Kidney (tissue), 14 donors: ENCODE data around the gene DSTN. TPM values are rescaled to one million over a fixed set of nuclear protein-coding genes. Genes with fewer than 3 reads are reported as not detected.
A peak's percentile ranks its signal among the peaks of the same experiment; 100 is the strongest.

ENCODE experiments used
- DNase-seq, 5 donors: peaks; one replicate each; pipeline ENCODE4 v3.0.0-alpha.2; 2013 to 2020
- FAIRE-seq: peaks from 2 replicates; lab custom pipeline; 2012; peaks lifted over from hg19 to GRCh38; lab: Jason Lieb, UNC
- H3K27ac ChIP-seq, 2 donors: one replicate each; pipeline ENCODE4 v1.7.0; 2013; ENCODE audit warnings: low read depth in 2 of 2, low read length in 2 of 2, inconsistent platforms in 1 of 2
- H3K27me3 ChIP-seq: one replicate; pipeline ENCODE4 v1.7.1; 2013; ENCODE audit warnings: low read length, inconsistent platforms; ENCODE audit not compliant: control insufficient read depth, insufficient read depth
- H3K36me3 ChIP-seq, 3 donors: one replicate each; pipeline versions ENCODE4 v1.7.0 to v1.7.1; 2013; ENCODE audit warnings: low read length in 3 of 3, control low read depth in 1 of 3, inconsistent platforms in 1 of 3; ENCODE audit not compliant: insufficient read depth in 3 of 3, control insufficient read depth in 2 of 3
- H3K4me1 ChIP-seq, 3 donors: one replicate each; pipeline versions ENCODE4 v1.7.0 to v1.7.1; 2013; ENCODE audit warnings: low read length in 3 of 3, inconsistent platforms in 1 of 3, low read depth in 1 of 3; ENCODE audit not compliant: control insufficient read depth in 2 of 3, insufficient read depth in 2 of 3
- H3K4me3 ChIP-seq, 3 donors: one replicate each; pipeline versions ENCODE4 v1.7.0 to v1.8.1; 2013; ENCODE audit warnings: low read length in 3 of 3, control low read depth in 1 of 3, inconsistent platforms in 1 of 3
- H3K9ac ChIP-seq, 3 donors: one replicate each; pipeline versions ENCODE4 v1.7.0 to v1.7.1; 2013; ENCODE audit warnings: low read length in 3 of 3, control low read depth in 1 of 3, inconsistent platforms in 1 of 3
- H3K9me3 ChIP-seq, 3 donors: one replicate each; pipeline versions ENCODE4 v1.7.0 to v1.7.1; 2013; ENCODE audit warnings: low read length in 3 of 3, control low read depth in 1 of 3, inconsistent platforms in 1 of 3; ENCODE audit not compliant: control insufficient read depth in 2 of 3, insufficient read depth in 1 of 3
- intact Hi-C: fragments of 100-400 bp; cut with DNase I; formaldehyde crosslinking; loops from one replicate; pipeline ENCODE4 v1.11.1; 2022
- polyA plus RNA-seq: library from polyadenylated mRNA; stranded (reverse); fragments of 350-450 nt; fragmentation: Illumina TruSeq; extraction: RNeasy Lipid Tissue Mini Kit (QIAGEN cat#74804); gene quantifications from one replicate; pipeline ENCODE4 v1.2.3, GENCODE V29; 2014; ENCODE audit warnings: low read depth, low replicate concordance; ENCODE audit not compliant: insufficient read depth
- total RNA-seq: library from RNA; stranded (reverse); fragmentation: NEBNext Ultra II Directional; extraction: Animal tissue kit (Norgen Biotek cat#: 25700); gene quantifications from one replicate; pipeline ENCODE4 v1.2.1, GENCODE V29; 2021
- TF ChIP-seq, protein P1 (sequence below): IDR thresholded peaks from 3 replicates; pipeline ENCODE4 v1.5.1; 2012; ENCODE audit warnings: mild to moderate bottlenecking, moderate library complexity, borderline replicate concordance; ENCODE audit not compliant: insufficient read depth; ENCODE audit errors: extremely low read depth
- donor health status: control.
- donor health status: control.
- donor health status: control.
- donor health status: control.
- donor health status: control.
- donor health status: DM: yes; HTN: yes; CAD: no.
- donor health status: Normal renal cell carcinoma (clear cell type).

DSTN gene
- total and polyA plus RNA-seq, 2 donors from 2014 or later = 409 to 525 TPM

- H3K27me3 ChIP-seq = no peaks in the 10 kb centered on the region
- TF ChIP-seq, protein P1, sequence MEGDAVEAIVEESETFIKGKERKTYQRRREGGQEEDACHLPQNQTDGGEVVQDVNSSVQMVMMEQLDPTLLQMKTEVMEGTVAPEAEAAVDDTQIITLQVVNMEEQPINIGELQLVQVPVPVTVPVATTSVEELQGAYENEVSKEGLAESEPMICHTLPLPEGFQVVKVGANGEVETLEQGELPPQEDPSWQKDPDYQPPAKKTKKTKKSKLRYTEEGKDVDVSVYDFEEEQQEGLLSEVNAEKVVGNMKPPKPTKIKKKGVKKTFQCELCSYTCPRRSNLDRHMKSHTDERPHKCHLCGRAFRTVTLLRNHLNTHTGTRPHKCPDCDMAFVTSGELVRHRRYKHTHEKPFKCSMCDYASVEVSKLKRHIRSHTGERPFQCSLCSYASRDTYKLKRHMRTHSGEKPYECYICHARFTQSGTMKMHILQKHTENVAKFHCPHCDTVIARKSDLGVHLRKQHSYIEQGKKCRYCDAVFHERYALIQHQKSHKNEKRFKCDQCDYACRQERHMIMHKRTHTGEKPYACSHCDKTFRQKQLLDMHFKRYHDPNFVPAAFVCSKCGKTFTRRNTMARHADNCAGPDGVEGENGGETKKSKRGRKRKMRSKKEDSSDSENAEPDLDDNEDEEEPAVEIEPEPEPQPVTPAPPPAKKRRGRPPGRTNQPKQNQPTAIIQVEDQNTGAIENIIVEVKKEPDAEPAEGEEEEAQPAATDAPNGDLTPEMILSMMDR = no peak
- intact Hi-C loops = no loop called here
- FAIRE-seq = no peak
- H3K9ac ChIP-seq = no peak overlapping the region
- H3K27ac ChIP-seq = no peak overlapping the region
- peaks cover 0 to 11% (median 0%) of the 10 kb centered on the region in 3 donors for H3K4me1 ChIP-seq
- no peak overlapping the region for H3K4me3 ChIP-seq
- DNase-seq = peak in 3 of 5 donors; percentile 9 to 73 (median 37)
- no peaks in the 10 kb centered on the region for H3K9me3 ChIP-seq
- H3K36me3 ChIP-seq = peaks cover 0 to 19% (median 14%) of the 10 kb centered on the region in 3 donors
These were observed 46.0 kb downstream of the DSTN start for GRCh38 chr20:17615645-17616479.

DNA sequence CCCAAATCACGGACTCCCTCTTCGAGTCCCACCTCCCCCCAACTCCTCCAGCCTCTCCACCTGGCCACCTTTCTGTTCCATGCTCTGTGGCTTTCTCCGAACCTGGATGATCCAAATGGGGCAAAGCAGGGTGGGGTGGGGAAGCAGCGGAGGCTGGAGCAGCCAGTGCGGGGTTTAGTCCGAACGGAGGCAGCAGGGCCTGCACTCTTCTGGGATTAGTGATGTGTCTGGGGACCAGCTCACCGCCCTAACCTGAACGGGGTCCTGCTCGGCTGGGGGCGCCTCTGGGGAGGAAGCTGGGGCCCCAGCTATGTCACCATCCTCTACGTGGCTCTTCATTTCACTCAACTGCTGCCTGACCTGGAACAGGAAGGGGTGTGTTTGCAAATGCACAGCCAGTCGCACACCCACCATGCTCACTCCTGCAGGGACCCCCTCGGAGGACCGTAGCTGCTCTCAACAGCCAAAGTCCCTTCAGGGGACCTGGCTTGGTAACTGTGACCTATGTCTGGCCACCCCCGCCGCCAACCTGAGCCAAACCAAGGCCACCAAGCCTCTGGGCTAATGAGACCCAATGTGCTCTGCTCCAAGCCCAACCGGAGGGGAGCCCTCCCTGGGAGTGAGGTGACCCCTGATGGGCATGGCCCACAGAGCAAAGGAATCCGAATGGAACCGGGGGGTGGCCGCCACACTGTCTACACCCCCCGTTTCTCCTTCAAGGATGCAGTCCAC is 46.8 kb downstream of the DSTN start:
- intact Hi-C loops = no loop called here
- H3K36me3 ChIP-seq = peaks cover 0 to 27% (median 19%) of the 10 kb centered on the region in 3 donors
- H3K4me1 ChIP-seq = peaks cover 0 to 9% (median 0%) of the 10 kb centered on the region in 3 donors
- no peak overlapping the region for H3K27ac ChIP-seq
- H3K4me3 ChIP-seq = no peak overlapping the region
- no peaks in the 10 kb centered on the region for H3K9me3 ChIP-seq
- TF ChIP-seq, protein P1 = no peak
- no peak overlapping the region for H3K9ac ChIP-seq
- DNase-seq (peak in 3 of 5 donors; percentile 9 to 75 (median 48)), FAIRE-seq (no peak)
- no peaks in the 10 kb centered on the region for H3K27me3 ChIP-seq

- FAIRE-seq = no peak
- Histone ChIP-seq H3K36me3 (peaks cover 0 to 33% (median 24%) of the 10 kb centered on the region in 3 donors), H3K27ac (no peak overlapping the region), H3K27me3 (no peaks in the 10 kb centered on the region), H3K9ac (no peak overlapping the region), H3K4me3 (no peak overlapping the region), H3K9me3 (no peaks in the 10 kb centered on the region), H3K4me1 (peaks cover 0 to 7% (median 0%) of the 10 kb centered on the region in 3 donors)
- peak; percentile 66 to 79 (median 79) for DNase-seq
- intact Hi-C loops = no loop called here
- TF ChIP-seq, protein P1 = peak; percentile 41
These were observed 47.5 kb downstream of the DSTN start for GRCh38 chr20:17617212-17617867.
